HG03571 (cell line): ENCODE measurements around the gene CCDC152.
"Not testable (repeated sequence)": the region's sequence is repeated elsewhere in the genome, so short reads cannot be mapped to it uniquely, and the experiment has no call there.

Source experiments
- ATAC-seq: cut with Tn5 transposase; IDR thresholded peaks from one replicate; pipeline ENCODE4 v1.9.1; 2021; ENCODE audit not compliant: unreplicated experiment

The CCDC152 gene

DNA sequence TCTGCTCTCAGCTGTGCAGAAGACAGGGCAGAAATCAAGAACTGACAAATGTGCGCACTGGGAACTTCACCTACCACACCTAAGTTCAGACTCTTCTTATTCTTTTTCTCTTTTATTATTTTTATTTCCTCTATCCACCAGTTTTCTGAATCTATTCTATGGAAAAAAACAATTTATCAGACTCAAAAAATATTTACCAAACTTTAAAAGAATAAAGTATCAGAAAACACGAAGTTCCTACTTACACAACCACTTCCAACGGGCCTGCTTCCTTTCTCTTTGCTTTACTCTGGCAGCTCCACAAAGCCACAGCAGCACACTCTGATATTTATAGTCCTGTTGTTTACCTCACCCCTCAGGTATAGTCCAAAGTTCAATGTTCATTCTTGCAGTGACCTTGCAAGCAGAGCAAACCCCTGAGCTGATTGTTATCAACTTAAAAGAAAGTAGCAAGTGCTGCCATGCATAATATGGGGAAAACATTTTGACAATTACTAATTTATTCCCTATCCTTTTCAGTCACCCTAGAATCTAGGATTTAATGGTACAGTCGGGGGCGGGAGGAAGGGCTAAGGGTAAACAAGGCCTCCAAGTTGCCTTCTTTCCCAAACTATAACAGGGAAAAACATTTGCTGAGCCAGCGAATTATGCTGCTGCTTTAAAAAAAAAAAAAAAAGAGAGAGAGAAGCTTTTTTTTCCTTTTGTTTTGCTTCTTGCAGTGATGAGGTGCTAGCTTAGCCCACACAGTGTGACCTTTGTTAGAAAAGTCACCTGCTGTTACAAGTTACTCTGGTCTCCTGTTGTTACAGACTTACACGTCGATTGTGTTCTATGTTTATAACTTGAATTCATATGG lies 55.2 kb downstream of the CCDC152 start, which contains the start of gene SELENOP:
Gene SELENOP, minus strand, starts transcription at position 302 of the 856 bp plus-strand sequence. CDS start 3,539 bp downstream, outside the sequence.
- ATAC-seq: no peak

DNA sequence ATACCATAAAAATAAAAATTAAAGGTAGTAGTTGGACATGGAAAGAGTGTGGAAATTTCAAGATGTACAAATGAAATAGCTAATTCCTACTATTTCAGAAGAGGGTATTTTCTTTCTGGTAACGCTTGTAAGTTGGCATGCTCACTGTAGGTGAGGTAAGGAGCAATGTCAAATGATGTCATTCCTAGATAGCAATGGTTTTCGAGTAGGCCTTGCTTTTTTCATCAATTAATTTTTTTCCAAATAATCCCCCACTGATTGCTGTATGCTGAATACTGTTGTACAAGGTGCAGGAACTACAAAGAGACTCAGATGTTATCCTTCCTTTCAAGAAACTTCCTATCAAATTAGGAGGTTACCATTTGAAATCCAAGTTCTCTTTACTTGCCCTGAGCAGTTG lies 56.0 kb downstream of the CCDC152 start:
- ATAC-seq: no peak

DNA sequence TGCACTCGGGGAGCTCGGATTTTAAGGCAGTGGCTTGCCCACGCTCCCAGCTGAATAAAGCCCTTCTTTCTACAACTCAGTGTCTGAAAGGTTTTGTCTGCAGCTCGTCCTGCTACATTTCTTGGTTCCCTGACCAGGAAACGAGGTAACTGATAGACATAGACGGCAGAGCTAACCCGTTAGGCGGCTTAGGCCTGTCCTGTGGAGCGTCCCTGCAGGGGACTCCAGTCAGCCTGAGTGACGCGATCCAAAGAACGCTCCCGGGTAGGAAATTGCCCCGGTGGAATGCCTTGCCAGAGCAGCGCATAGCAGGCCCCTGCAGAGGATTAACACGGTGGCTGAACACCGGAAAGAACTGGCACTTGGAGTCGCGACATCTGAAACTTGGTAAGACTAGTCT lies 56.9 kb downstream of the CCDC152 start:
- no peak for ATAC-seq

DNA sequence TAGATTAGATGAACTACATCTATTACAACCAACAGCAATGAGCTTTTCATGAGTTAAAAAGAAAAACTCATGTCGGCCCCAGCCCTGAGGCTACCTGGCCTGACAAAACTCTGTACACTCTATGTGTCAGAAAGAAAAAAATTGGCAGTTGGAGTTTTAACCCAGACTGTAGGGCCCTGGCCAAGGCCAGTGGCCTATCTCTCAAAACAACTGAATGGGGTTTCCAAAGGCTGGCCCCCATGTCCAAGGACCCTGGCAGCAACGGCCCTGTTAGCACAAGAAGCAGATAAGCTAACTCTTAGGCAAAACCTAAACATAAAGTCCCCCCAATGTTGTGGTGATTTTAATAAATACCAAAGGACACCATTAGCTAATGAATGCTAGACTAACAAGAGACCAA lies 59.9 kb downstream of the CCDC152 start:
- not testable (repeated sequence) for ATAC-seq

DNA sequence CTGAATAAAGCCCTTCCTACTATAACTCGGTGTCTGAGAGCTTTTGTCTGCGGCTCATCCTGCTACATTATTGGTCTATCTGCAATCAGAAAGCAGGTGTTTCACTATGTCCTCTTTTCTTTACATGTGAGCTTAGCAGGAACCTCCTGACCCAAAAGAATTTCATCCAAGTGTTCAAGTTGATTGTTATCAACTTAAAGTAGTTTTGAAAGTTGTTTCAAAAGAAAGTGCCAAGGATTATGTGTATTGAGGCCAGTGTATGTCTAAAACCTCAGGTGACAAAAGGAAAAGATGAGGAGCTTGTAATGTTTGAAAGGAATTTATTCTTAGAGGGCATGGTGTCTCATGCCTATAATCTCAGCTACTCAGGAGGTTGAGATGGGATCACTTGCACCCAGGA lies 63.1 kb downstream of the CCDC152 start:
- ATAC-seq: no peak

GRCh38 chr5:42822548-42822947 lies 65.9 kb downstream of the CCDC152 start:
- no peak for ATAC-seq

- ATAC-seq: no peak
Measured at GRCh38 chr5:42824347-42824976, 67.8 kb downstream of the CCDC152 start.

DNA sequence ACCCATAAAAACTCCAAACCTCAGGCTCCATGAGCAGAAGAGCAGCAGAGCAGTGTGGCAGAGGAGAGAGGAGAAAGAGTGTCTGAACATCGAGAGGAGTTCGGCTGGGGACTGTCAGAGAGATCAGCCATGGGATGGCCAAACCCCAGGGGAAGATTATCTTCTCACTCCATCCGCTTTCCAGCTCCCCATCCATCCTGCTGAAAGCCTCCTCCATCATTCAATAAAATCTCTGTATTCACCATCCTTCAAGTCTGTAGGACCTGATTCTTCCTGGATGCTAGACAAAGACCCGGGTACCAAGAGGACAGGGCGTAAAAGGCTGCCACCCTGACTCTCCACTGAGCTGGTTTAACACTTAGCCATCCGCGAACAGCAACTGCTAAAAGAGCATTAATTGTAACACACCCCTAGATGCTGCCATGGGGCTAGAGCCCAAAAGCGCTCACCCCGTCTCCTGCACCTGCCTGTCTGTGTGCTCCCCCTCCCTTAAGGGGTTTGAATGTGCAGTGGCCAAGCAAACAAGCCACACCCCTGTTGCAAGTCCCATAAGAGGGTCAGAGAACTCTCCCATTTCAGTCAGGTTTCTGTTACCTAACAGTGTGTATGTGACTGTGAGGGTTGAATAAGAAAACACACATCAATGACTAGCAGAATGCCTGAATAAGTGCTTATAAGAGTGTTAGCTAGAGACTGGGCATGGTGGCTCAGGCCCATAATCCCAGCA lies 69.0 kb downstream of the CCDC152 start:
- no peak for ATAC-seq

GRCh38 chr5:42826757-42827515 lies 70.3 kb downstream of the CCDC152 start:
- no peak for ATAC-seq

DNA sequence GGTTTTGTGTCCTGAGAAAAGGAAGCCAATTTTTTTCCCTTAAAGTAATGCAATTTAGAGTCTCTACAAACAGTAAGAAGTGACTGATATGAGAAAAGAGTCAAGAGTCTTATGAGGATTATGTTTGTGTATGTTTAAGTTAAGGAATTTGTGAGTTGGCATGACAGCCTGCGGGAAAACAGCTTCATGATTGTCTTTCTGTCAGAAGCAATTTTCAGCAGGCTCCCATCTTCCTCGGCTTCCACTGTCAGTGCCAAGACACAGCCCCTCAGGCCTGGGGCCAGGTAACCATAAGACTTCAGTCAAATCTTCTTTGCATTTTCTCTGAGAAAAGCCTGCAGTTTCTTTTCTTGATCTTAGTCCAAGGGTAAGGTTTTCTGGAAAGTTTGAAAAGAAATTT lies 72.1 kb downstream of the CCDC152 start:
- ATAC-seq: no peak

DNA sequence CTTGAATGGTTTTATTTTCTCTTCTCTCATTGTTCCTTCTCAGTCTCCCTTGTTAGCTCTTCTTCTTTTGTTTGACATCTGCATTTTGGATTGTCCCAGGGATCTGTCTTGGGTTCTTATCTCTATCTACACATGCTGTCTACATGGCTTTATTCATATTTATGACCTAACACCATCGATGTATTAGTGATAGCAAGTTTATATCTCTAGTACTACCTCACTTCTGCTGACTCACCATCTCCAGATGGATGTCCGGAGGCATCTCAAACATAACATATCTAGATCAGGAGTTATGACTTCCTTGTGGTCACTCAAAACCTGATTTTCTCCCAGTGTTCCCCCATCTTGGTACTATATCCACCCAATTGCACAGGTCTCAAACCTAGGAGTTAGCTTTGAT lies 74.3 kb downstream of the CCDC152 start:
- no peak for ATAC-seq

DNA sequence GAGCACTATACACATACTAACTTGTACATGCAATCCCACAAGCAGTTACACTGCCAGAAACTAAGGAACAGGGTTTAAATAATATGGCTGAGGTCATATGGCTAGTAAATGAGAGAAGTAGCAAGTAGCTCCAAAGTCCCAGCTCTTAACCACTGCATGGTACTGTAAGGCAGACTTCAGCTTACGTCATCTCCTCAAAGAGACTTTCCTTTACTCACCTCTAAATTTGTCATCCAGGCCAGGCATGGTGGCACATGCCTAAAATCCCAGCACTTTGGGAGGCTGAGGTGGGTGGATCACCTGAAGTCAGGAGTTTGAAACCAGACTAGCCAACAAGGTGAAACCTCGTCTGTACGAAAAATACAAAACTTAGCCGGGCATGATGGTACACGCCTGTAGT lies 75.4 kb downstream of the CCDC152 start:
- ATAC-seq: no peak

DNA sequence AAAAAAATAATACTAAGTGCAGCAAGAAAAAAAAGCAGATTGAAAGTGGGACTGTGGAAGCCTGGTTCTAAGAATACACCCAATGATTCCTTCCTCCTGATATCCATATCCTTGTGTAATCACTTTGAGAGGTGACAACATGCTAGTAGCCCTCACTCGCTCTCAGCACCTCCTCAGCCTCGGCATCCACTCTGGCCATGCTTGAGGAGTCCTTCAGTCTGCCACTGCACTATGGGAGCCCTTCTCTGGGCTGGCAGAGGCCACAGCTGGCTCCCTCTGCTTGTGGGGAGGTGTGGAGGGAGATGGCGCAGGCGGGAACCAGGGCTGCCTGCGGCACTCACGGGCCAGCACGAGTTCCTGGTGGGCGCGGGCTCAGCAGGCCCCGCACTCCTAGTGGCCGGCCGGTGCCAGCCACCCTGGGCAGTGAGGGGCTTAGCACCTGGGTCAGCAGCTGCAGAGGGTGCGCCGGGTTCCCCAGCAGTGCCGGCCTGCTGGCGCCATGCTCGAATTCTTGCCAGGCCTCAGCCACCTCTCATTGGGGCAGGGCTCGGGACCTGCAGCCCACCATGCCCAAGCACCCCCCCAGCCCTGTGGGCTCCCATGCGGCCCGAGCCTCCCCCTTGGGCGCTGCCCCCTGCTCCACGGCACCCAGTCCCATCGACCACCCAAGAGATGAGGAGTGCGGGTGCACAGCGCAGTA lies 79.6 kb downstream of the CCDC152 start:
- no peak for ATAC-seq

- ATAC-seq: no peak
Measured at GRCh38 chr5:42837601-42838000, 81.0 kb downstream of the CCDC152 start.

- ATAC-seq: no peak
Measured at GRCh38 chr5:42839196-42839595, 82.6 kb downstream of the CCDC152 start.

DNA sequence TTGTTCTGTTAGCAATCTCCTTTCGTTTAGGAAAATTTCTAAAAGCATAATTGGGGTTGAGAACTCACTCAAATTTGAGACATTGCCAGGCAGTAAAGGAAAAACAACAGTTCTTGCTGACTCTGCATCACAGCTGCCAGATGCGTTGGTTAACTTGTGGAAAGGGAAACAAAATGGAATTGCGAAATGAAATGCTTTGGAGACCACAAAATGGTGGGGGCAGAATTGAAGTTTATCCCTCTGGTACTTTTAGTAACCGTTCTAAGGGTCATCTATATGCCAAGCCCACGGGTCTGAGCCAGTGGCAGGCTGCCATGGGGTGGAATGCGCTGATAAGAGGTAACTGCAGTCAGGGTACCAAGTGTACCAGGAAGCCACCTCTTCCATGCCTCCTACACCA lies 83.7 kb downstream of the CCDC152 start:
- no peak for ATAC-seq

DNA sequence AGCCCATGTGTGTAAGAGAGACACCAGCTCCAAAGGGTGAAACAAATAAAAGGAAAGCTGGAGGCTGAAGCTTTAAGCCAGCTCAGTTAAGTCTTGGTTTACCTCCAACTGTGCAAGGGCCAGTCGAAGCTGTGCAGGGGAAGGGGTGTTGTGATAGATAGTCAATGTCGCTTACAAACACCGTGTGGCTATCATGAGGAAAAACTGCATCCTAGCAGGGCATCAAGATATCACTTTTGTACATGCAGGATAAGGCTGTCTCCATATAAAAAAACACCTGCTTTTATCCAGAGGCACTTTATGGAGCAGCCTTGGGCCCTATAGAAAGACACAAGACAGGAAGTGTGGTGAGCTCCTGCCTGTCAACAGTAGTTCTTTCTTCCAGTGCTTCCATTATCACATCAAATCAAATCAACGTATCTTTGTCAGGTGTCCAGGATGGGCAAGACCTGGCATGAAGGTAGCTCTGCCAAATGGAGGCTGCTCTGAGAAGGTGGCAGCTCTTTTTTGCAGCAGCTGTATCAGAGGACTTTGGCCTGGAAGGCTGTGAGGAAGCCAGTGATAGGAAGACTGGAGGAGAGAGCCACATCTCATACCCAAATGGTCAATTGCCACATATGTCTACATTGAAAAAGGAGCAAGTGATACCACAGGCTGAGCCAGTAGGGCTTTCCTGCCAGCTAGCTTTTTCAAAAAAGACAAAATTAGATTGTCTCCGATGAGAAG lies 84.4 kb downstream of the CCDC152 start:
- no peak for ATAC-seq

DNA sequence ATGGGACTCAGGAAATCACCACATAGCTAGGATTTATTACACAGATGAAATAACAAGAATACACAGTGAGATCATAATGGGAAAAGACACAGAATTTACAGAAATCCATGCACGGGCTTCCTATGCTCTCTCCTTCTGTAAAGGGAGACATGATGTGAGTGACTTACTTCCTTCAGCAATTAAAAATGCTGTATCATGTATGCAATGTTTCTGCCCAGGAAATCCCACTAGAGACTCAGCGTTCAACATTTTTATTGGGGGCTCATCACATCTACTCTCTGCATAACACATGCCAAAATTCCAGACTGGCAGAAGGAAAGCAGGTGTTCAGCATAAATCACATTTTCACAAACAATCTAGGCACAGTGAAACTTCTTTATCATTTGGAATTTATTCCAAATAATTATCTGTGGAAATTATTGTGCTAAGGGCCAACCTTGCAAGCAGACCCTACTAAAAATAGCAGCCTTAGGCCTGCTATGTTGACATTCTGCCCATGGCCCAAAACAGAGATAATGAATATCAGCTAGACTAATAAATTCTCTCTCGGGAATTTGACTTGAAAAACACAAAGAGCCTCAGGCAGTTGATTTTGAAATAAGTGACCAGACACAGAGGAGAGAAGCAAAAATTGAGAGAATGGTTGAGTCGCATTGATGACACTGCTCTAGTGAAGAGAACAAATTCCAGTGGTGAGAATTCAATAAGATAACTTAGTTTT lies 86.5 kb downstream of the CCDC152 start:
- ATAC-seq: no peak

DNA sequence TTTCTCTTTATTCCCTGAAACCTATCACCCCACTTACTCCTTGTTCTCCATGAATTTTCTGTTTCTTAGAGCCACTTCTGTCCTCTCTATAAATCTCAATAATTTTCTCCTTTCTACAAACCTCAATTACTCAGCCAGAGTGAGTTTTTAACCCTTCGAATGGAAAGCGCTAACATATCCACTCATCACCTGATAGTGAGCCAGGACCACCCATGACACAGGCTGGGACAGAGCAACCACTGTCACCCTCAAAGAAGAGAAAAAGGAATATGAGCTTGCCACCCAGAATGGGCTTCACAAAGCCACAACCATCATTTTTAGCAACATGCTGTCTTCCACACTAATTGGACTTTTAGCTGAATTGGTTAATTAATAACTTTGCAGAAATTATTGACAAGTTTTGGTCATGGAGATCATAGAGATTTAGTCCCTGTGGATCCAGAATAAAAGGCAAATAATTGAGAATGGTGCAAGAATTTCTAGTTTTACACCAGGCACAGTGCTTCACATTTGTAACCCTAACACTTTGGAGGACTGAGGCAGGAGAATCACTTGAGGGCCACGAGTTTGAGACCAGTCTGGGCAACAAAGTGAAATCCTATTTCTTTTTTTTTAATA lies 87.2 kb downstream of the CCDC152 start:
- no peak for ATAC-seq
